NCI-H446 (cell line): ENCODE data around the gene LEKR1.

Experiments used
- DNase-seq, 2 experiments: peaks; one replicate each; lab custom pipeline; 2025; lab: John Stamatoyannopoulos, UW

The LEKR1 gene

DNA sequence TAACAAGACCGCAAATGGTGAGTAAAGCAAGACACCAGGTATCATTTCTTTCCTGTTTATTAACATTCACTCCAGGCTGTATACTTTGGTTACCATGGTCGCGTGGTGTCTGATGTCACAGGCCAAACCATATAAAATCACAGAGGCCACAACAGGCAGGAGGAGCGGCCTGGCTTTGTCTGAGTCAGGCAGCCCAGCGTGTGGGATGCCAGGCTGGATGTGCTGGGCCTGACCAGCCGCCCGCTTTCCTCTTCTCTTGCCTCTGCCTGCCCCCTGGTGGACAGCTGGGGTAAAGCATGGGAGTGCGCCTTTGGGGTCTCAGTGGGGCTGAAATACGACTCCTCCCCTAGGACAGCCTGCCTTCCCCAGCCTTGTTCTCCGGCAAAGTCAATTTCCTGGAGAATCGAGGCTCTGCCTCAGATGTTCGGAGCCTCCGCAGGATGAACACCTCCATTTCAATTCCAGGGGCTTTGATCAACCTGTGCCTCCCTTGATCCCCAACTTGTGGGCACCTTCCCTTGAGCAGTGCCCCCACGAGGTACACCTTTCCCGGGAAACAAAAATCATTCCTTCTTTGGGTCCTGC lies 255.6 kb downstream of the LEKR1 start:
- no peak for DNase-seq

DNA sequence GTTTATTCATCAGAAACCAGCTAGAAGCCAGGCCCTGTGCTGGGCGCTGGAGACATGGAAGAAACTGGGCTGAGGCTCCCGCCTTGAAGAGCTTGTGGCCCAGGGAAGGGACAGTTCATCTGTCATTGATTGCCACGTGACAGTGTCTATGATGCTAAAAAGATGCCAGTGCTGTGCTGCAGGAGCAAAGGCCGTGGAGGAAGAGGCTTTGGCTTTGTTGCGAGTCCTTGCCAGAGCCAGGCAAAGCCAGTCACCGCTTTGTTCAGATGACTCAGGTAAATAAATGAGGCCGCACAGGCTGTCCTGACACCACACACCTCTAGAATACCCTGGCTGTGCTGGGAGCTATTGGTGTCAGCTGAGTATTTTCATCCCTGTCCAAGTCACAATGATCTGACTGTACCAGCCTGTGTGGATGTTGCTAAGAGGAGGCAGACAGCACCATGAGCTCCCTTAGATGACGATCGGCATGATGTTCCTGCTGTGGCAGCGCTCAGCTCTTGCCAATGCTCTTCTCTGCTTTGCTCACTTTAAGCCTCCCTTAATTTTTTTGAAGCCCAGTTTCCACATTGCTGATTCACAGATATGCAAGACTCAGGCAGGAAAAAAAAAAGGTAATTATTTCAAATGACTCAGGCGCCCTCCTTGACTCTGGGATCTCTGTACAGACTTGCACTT lies 256.3 kb downstream of the LEKR1 start:
- no peak for DNase-seq

DNA sequence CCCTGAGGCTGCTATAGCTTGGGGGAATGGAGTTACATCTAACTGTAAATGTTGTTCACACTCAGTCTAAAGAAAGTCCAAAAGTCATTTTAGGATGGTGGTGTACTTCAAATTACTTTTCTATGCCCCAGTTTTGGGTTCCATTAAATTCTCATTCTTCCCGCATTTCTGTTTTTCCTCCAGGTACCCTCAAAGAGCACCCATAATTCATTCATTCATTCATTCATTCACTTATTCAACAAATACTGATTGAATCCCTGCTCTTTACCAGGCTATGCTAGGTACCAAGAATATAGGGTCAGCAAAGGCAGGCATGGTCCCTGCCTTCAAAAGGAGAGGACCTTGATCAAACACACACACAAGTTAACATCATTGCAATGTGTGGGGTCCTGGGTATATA lies 257.7 kb downstream of the LEKR1 start:
- DNase-seq = no peak

DNA sequence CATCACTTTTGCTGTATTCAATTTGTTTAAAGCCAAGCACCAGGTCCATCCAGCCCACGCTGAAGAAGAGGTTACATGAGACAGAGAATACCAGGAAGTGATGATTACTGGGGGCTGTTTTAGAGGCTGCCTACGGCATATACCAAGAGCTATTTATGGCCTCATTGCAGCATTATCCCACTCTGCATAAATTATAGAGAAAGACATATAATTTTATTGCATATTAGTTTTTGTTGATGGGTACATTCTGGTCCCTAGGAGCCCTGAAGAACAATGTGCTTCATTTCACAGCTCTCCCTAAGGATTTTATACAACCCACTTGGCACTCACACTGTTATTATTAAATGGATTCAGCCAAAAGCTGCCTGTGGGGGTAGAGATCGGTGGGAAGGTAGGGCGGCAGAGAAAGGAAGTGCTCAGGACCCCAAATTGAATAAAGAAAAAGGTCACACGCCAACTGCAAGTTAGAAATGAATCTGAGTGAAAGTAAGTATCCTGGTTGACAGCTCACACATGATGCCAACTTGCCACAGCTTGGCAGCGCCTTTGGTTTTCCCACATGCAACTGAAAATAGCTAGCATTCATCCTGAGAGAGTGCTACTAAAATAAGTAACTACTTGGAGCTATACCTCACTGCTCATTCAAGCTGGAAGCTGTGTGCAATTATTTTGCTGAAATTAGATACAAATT lies 260.1 kb downstream of the LEKR1 start:
- DNase-seq = no peak

DNA sequence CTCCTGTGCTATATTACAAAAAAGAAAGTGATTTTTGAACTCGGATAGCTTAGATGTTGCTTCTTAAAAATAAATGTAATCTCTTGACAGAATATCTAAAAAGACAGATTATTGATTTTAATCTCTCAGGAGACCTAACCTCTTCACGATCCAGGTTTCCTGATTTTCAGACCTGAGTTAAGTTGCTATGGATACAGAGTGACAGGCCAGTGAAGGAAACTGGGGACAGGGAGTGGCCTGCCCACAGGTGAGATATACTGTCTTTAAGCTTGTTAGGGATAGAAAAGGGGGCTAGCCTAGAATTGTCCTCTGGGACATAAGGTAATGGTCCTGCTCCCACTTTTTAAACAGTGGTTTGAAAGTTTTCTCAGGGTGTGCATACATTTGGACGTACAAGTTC lies 260.6 kb downstream of the LEKR1 start:
- DNase-seq = no peak

DNA sequence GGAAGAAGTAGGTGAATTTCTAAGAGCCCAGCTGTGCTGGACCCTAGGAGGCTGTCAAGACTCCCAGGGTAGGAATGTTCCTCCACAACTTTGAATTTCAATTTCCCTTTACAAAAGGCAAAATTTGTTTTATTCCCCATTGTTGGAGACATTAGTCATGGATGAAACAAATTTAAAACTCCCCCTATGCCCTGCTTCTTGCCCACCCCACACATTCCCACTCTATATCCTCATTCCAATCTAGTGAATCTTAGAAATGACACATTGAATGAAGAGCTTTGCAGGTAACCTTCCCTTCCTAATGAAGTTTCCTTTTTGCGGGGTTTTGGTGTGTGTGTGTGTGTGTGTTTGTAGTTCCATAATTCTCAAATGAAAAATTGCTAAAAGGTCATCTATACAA lies 261.2 kb downstream of the LEKR1 start:
- DNase-seq = no peak

DNA sequence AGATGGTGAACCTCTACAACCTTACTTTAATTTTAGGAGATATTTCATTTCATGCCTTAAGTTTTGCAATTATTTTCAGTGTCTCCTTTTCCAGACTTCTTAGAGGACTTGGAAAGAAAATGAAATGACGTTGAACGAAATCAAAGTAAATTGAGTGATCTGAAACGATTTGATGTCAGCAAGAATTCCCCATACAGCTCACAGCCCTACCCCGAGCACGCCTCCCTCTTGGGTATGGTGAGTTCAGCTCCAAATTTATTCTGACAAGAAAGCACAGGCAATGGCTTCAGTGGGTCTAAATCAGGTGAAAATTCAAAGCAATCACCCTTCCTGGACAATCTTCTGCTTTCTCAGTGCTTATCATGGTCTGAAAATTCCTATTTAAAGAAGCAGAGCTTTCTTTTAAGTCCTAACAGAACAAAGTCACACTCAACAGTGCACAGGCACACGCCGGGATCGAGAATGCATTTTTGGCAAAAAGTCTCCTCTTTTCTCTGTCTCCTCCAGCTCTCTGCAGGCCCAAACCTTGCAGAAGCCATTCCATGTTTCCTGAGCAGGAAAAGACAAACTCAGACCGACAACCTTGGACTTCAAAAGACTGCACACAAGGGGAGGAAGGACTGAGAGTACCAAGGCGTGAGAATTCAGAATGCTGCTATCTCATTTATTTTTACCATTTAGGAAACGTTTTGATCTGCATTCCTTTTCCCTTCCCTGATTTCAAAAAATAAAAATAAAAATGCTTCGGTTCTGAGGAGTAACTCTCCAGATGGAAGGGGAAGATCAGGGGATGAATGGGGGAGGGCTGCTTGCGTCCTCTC lies 261.8 kb downstream of the LEKR1 start:
- DNase-seq = no peak

DNA sequence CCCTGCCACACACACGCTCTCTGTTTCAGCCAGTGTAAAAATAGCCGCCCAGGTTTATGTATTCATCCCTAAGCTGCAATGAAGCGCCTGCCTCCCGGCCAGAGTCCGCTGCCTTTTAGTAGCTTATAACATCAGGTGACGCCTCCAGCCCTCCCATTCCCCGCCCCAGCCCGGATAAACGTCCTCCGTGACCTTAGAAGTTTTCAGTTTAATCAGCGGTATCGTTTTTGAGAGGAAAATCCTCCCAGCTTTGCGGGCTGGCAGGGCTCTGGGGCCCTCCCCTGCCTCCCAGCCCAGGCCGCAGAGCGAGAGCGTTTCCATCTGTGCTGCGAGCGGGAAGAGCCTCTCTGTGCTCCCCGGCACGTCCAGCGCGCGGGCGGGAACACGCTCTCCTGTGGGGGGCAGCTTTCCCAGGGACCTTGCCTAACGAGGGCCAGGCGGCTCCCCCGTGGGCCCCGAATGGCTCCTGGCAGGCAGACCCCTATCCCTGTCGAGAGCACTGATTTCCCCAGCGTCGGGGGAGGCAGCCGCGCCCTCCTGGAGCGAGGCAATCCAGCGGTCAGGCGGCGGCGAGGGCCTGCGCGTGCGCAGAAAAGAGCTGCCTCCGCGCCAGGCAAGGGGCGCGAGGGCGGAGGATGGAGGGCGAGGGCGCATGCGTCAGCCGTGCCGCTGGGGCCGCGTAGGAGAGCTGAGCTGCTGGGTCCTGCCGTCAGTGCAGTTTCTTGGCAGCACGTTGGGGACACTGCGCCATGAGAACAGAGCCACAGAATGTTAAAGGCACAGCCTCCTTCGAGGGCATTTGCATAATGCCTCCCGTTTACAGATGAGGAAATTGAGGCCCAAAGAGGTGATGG lies 262.7 kb downstream of the LEKR1 start:
- DNase-seq = no peak

DNA sequence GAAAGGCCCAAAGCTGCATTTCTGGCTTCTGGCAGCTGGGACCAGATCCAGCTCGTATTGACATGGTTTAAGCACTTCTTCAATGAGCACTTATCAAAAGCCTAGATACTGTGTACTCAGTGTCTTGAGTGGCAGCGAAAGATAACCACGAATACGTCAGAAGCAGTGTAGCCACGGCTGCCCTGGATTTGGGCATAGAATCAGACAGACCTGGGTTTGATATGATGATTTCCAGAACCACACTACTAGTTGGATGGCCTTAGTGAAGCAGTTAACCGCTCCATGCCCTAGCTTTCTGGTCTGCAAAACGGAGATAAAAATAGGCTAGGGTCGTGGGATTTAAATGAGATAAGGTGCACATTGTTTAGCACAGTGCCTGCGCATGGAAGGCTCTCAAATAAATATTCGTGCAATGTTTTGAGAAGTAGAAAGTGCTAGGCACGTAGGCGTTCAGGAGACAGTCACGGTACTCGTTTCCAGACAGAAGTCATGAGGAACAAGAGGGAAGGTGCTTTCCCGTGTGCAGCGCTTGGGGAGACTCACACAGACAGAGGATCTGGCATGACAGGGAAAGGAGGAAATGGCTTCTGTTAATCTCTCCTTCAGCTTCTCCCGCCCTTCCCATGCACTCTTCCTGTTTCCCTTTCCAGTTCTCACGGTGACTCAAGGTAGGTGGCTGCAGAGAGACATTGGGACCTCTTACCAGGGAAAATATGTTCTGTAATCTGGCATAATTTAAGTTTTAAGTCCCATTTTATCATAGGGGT lies 263.5 kb downstream of the LEKR1 start:
- DNase-seq = no peak

DNA sequence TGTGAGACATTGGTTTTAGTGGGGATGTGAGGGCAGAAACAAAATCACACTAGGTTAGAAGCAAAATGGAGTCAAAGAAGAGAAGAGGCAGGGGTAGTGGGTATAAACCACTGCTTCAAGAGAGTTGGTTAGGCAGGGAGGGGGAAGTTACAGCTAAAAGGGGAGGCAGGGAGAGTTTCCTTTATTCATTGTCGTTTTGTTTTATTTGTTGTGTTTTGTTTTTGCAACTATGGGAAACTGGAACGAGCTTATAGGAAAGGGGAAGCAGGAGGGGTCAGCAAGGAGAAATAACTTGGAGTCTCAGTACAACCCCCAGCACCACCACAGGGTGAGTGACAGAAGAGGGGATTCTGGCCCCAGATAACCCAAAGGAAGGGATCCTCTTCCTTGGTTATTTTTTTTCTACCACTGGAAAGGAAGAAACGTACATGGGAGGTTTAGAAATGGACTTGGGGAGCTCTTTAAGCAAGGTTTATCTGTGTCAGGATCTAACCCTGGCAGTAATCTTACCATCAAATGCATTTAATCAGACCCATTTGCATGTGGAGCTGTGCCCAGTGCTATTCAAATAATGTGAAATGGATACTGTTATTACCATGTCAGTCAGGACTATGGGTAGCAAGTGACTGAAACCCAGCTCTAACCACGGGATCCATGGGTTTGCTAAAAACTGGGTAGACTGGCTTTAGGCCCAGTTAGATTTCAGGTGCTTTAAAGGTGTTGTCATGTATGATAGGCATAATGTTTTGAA lies 265.1 kb downstream of the LEKR1 start:
- no peak for DNase-seq

DNA sequence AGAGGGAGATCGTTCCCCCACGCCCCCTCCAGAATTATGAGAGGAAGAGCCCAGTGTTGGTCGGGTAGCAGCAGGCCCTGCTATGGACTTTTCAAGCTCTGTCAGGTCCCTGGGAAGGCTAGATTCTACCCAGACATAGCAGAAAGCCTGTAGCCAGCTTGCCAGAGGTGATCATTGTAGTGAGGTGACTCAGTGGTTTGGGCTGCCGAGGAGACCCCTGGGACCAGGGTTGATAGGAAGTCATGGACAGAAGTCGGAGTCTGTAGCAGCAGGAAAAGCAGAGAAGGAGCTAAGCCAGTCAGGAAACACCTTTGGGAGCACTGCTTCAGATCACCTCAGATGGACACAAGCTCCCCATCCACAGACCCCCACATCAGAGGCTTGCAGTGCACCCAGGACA lies 266.1 kb downstream of the LEKR1 start:
- no peak for DNase-seq

DNA sequence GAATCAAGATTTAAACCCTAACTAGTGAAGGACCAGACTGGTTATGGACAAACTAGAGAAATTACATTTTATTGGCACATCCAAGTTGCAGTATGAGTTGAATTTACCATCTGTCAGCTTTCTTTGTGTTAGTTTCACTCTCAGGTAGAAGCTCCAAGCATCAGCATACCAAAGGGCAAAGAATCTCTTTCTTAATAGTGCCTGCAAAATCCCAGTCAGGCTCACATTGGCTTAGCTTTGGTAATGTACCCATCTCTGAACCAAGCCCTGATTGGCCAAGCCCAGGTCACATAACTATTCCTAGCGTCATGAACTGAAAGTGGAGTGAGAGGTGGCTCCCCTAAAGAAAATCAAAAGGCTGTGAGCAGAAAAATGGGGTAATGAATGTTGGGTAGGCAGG lies 266.9 kb downstream of the LEKR1 start:
- DNase-seq = no peak

DNA sequence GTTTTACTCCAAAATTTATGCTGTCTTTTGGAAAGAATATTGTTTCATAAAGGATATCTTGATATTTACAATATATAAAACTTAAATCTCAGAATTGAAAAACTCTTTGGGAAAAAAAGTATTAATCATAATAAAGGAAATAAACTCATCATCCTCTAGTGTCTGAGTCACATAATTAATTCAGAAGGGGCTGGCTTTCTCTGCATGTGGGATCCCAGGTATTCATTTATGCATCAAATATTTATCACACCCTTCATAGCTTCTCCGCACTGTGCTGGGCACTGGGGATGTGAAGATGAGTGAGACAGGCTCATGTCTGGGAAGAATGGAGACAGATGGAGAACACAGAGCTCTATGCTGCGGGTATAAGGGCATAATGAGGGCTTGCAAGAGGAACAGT lies 268.1 kb downstream of the LEKR1 start:
- no peak for DNase-seq

DNA sequence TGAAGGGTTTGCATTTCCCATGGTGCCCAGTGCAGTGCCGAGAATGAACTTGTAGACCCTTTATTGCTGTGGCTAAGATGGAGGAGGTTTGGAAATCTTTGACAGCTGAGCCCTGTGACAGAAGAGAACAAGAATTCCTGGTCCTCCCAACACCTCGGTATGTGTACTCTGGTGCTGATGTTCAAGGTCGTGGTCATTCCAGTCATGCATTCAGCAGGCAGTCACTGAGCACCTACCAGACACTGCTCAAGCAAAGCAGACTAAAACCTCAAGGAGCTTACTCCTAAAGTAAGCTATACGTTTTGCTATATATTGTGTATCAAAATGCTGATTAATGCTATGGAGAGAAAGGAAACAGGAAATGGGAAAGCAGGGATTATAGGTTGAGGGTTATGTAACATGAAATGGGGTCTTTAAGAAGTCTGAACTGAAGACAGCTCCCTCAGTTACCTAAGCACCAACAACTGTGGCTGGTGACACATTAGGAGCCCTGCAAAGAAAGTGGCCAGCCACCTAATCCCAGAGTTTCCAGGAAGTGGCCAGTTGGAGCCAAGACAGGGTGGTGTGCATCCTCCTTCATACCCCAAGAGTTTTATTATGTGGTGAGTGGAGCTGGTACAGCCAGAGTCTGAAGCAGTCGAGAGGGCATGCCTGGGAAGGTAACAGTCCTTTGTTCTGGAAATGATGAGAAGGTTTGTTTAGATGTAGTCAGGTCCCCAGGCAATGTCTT lies 268.8 kb downstream of the LEKR1 start:
- no peak for DNase-seq
